Measurements from ENCODE around the gene MBD3. TPM values are rescaled to one million over a fixed set of nuclear protein-coding genes. Genes with fewer than 3 reads are reported as not detected.
"Not testable (repeated sequence)": the region's sequence is repeated elsewhere in the genome, so short reads cannot be mapped to it uniquely, and the experiment has no call there.

MBD3 gene
- total and polyA plus RNA-seq, 5 donors from 2014 or later = 4.8 to 39.7 (median 5.8) TPM

GRCh38 chr19:1538978-1539377 is 53.7 kb downstream of the MBD3 start:
- H3K9me3 Mint-ChIP-seq = peaks cover 0 to 4% (median 0%) of the 10 kb centered on the region in 7 donors
- no peak overlapping the region for H3K4me3 ChIP-seq (ENCODE audit: low read depth, low read length)
- H3K27ac Mint-ChIP-seq = no peak overlapping the region
- H3K4me1 ChIP-seq (ENCODE audit: control insufficient read depth, insufficient read depth, low read length, poor library complexity, severe bottlenecking) = no peaks in the 10 kb centered on the region
- no peaks in the 10 kb centered on the region for H3K36me3 Mint-ChIP-seq
- no peaks in the 10 kb centered on the region for H3K9me3 ChIP-seq (ENCODE audit: control insufficient read depth in 2 of 2, low read length in 2 of 2)
- no peaks in the 10 kb centered on the region for H3K27me3 ChIP-seq (ENCODE audit: control insufficient read depth, insufficient read depth, low read length)
- no peak for ATAC-seq (ENCODE audit: low read depth in 2 of 2)
- H3K4me3 Mint-ChIP-seq = no peak overlapping the region
- no peak for DNase-seq
- no peaks in the 10 kb centered on the region for H3K36me3 ChIP-seq (ENCODE audit: control insufficient read depth, insufficient read depth, low read length)
- H3K27me3 Mint-ChIP-seq = peaks cover 32% of the 10 kb centered on the region
- H3K27ac ChIP-seq (ENCODE audit: insufficient read depth, low read length, poor library complexity, severe bottlenecking) = no peak overlapping the region
- no peaks in the 10 kb centered on the region for H3K4me1 Mint-ChIP-seq

GRCh38 chr19:1535699-1536098 is 57.0 kb downstream of the MBD3 start:
- H3K9me3 Mint-ChIP-seq; H3K27me3 ChIP-seq (ENCODE audit: control insufficient read depth, insufficient read depth, low read length); H3K27ac ChIP-seq (ENCODE audit: insufficient read depth, low read length, poor library complexity, severe bottlenecking); H3K4me3 ChIP-seq (ENCODE audit: low read depth, low read length); H3K4me3 Mint-ChIP-seq; H3K9me3 ChIP-seq (ENCODE audit: control insufficient read depth in 2 of 2, low read length in 2 of 2); H3K27ac Mint-ChIP-seq; ATAC-seq (ENCODE audit: low read depth in 2 of 2); DNase-seq; H3K4me1 Mint-ChIP-seq; H3K36me3 ChIP-seq (ENCODE audit: control insufficient read depth, insufficient read depth, low read length); H3K36me3 Mint-ChIP-seq; H3K4me1 ChIP-seq (ENCODE audit: control insufficient read depth, insufficient read depth, low read length, poor library complexity, severe bottlenecking): not testable (repeated sequence)
- H3K27me3 Mint-ChIP-seq = peaks cover 10% of the 10 kb centered on the region

- no peak overlapping the region for H3K27ac Mint-ChIP-seq
- no peak for DNase-seq
- no peak overlapping the region for H3K4me3 Mint-ChIP-seq
- H3K27me3 ChIP-seq (ENCODE audit: control insufficient read depth, insufficient read depth, low read length) = no peaks in the 10 kb centered on the region
- no peak overlapping the region for H3K27ac ChIP-seq (ENCODE audit: insufficient read depth, low read length, poor library complexity, severe bottlenecking)
- peaks cover 8% of the 10 kb centered on the region for H3K27me3 Mint-ChIP-seq
- H3K36me3 Mint-ChIP-seq = no peaks in the 10 kb centered on the region
- H3K4me1 ChIP-seq (ENCODE audit: control insufficient read depth, insufficient read depth, low read length, poor library complexity, severe bottlenecking) = no peaks in the 10 kb centered on the region
- H3K4me1 Mint-ChIP-seq = no peaks in the 10 kb centered on the region
- no peak for ATAC-seq (ENCODE audit: low read depth in 2 of 2)
- no peak overlapping the region for H3K4me3 ChIP-seq (ENCODE audit: low read depth, low read length)
- peaks cover 0 to 1% (median 0%) of the 10 kb centered on the region in 7 donors for H3K9me3 Mint-ChIP-seq
- H3K36me3 ChIP-seq (ENCODE audit: control insufficient read depth, insufficient read depth, low read length) = no peaks in the 10 kb centered on the region
- H3K9me3 ChIP-seq (ENCODE audit: control insufficient read depth in 2 of 2, low read length in 2 of 2) = no peaks in the 10 kb centered on the region
Observed at GRCh38 chr19:1534972-1535371, 57.7 kb downstream of the MBD3 start.

- Histone ChIP-seq H3K36me3 (ENCODE audit: control insufficient read depth, insufficient read depth, low read length) (no peaks in the 10 kb centered on the region), H3K27ac (ENCODE audit: insufficient read depth, low read length, poor library complexity, severe bottlenecking) (no peak overlapping the region), H3K9me3 (ENCODE audit: control insufficient read depth in 2 of 2, low read length in 2 of 2) (no peaks in the 10 kb centered on the region), H3K27me3 (ENCODE audit: control insufficient read depth, insufficient read depth, low read length) (no peaks in the 10 kb centered on the region), H3K4me1 (ENCODE audit: control insufficient read depth, insufficient read depth, low read length, poor library complexity, severe bottlenecking) (no peaks in the 10 kb centered on the region), H3K4me3 (ENCODE audit: low read depth, low read length) (no peak overlapping the region)
- Mint-ChIP-seq H3K4me1 (no peaks in the 10 kb centered on the region), H3K27me3 (peaks cover 8% of the 10 kb centered on the region), H3K4me3 (no peak overlapping the region), H3K27ac (no peak overlapping the region), H3K9me3 (peaks cover 0 to 1% (median 0%) of the 10 kb centered on the region in 7 donors), H3K36me3 (no peaks in the 10 kb centered on the region)
- no peak for ATAC-seq (ENCODE audit: low read depth in 2 of 2)
- no peak for DNase-seq
Observed at GRCh38 chr19:1533510-1534150, 59.0 kb downstream of the MBD3 start.

GRCh38 chr19:1532003-1532402 is 60.7 kb downstream of the MBD3 start:
- H3K27ac ChIP-seq (ENCODE audit: insufficient read depth, low read length, poor library complexity, severe bottlenecking) = no peak overlapping the region
- DNase-seq (no peak), ATAC-seq (ENCODE audit: low read depth in 2 of 2) (no peak)
- H3K4me1 Mint-ChIP-seq = no peaks in the 10 kb centered on the region
- peaks cover 0 to 1% (median 0%) of the 10 kb centered on the region in 7 donors for H3K9me3 Mint-ChIP-seq
- no peaks in the 10 kb centered on the region for H3K4me1 ChIP-seq (ENCODE audit: control insufficient read depth, insufficient read depth, low read length, poor library complexity, severe bottlenecking)
- no peak overlapping the region for H3K4me3 ChIP-seq (ENCODE audit: low read depth, low read length)
- H3K27ac Mint-ChIP-seq = no peak overlapping the region
- H3K36me3 Mint-ChIP-seq = no peaks in the 10 kb centered on the region
- H3K4me3 Mint-ChIP-seq = no peak overlapping the region
- H3K9me3 ChIP-seq (ENCODE audit: control insufficient read depth in 2 of 2, low read length in 2 of 2) = no peaks in the 10 kb centered on the region
- H3K36me3 ChIP-seq (ENCODE audit: control insufficient read depth, insufficient read depth, low read length) = no peaks in the 10 kb centered on the region
- no peaks in the 10 kb centered on the region for H3K27me3 ChIP-seq (ENCODE audit: control insufficient read depth, insufficient read depth, low read length)
- H3K27me3 Mint-ChIP-seq = peaks cover 7% of the 10 kb centered on the region

- no peaks in the 10 kb centered on the region for H3K36me3 ChIP-seq (ENCODE audit: control insufficient read depth, insufficient read depth, low read length)
- no peaks in the 10 kb centered on the region for H3K9me3 ChIP-seq (ENCODE audit: control insufficient read depth in 2 of 2, low read length in 2 of 2)
- H3K4me1 Mint-ChIP-seq = no peaks in the 10 kb centered on the region
- no peak overlapping the region for H3K27ac ChIP-seq (ENCODE audit: insufficient read depth, low read length, poor library complexity, severe bottlenecking)
- no peak for DNase-seq
- no peaks in the 10 kb centered on the region for H3K4me1 ChIP-seq (ENCODE audit: control insufficient read depth, insufficient read depth, low read length, poor library complexity, severe bottlenecking)
- H3K27ac Mint-ChIP-seq = no peak overlapping the region
- peaks cover 0 to 1% (median 0%) of the 10 kb centered on the region in 7 donors for H3K9me3 Mint-ChIP-seq
- H3K4me3 ChIP-seq (ENCODE audit: low read depth, low read length) = no peak overlapping the region
- no peak overlapping the region for H3K4me3 Mint-ChIP-seq
- no peak for ATAC-seq (ENCODE audit: low read depth in 2 of 2)
- H3K27me3 Mint-ChIP-seq = peaks cover 7% of the 10 kb centered on the region
- H3K27me3 ChIP-seq (ENCODE audit: control insufficient read depth, insufficient read depth, low read length) = no peaks in the 10 kb centered on the region
- no peaks in the 10 kb centered on the region for H3K36me3 Mint-ChIP-seq
Observed at GRCh38 chr19:1531587-1531986, 61.1 kb downstream of the MBD3 start.

GRCh38 chr19:1530856-1531255 is 61.8 kb downstream of the MBD3 start:
- not testable (repeated sequence) for H3K36me3 ChIP-seq (ENCODE audit: control insufficient read depth, insufficient read depth, low read length); H3K27ac Mint-ChIP-seq; H3K9me3 ChIP-seq (ENCODE audit: control insufficient read depth in 2 of 2, low read length in 2 of 2); H3K4me1 ChIP-seq (ENCODE audit: control insufficient read depth, insufficient read depth, low read length, poor library complexity, severe bottlenecking); H3K4me3 ChIP-seq (ENCODE audit: low read depth, low read length); H3K27ac ChIP-seq (ENCODE audit: insufficient read depth, low read length, poor library complexity, severe bottlenecking); DNase-seq; H3K4me3 Mint-ChIP-seq; ATAC-seq (ENCODE audit: low read depth in 2 of 2); H3K36me3 Mint-ChIP-seq; H3K27me3 ChIP-seq (ENCODE audit: control insufficient read depth, insufficient read depth, low read length); H3K4me1 Mint-ChIP-seq; H3K9me3 Mint-ChIP-seq
- H3K27me3 Mint-ChIP-seq = peaks cover 14% of the 10 kb centered on the region

GRCh38 chr19:1529430-1529816 is 63.2 kb downstream of the MBD3 start:
- peaks cover 23% of the 10 kb centered on the region for H3K27me3 Mint-ChIP-seq
- H3K4me1 Mint-ChIP-seq = peaks cover 0 to 10% (median 3%) of the 10 kb centered on the region in 4 donors
- no peak overlapping the region for H3K27ac Mint-ChIP-seq
- Histone ChIP-seq H3K27ac (ENCODE audit: insufficient read depth, low read length, poor library complexity, severe bottlenecking) (no peak overlapping the region), H3K9me3 (ENCODE audit: control insufficient read depth in 2 of 2, low read length in 2 of 2) (no peaks in the 10 kb centered on the region), H3K4me1 (ENCODE audit: control insufficient read depth, insufficient read depth, low read length, poor library complexity, severe bottlenecking) (no peaks in the 10 kb centered on the region), H3K36me3 (ENCODE audit: control insufficient read depth, insufficient read depth, low read length) (no peaks in the 10 kb centered on the region), H3K4me3 (ENCODE audit: low read depth, low read length) (no peak overlapping the region), H3K27me3 (ENCODE audit: control insufficient read depth, insufficient read depth, low read length) (peaks cover 5% of the 10 kb centered on the region)
- no peak for DNase-seq
- H3K9me3 Mint-ChIP-seq = peaks cover 0 to 3% (median 0%) of the 10 kb centered on the region in 7 donors
- no peak overlapping the region for H3K4me3 Mint-ChIP-seq
- no peak for ATAC-seq (ENCODE audit: low read depth in 2 of 2)
- no peaks in the 10 kb centered on the region for H3K36me3 Mint-ChIP-seq

All from CD4-positive, CD25-positive, alpha-beta regulatory T cell (primary cell).